Activated CD8-positive, alpha-beta T cell treated with anti-CD3 and anti-CD28 coated beads for 36 hours (primary cell): ENCODE data around the gene FSHR. TPM values are rescaled to one million over a fixed set of nuclear protein-coding genes. Genes with fewer than 3 reads are reported as not detected.

Experiments
- ATAC-seq: fragments of 200-7000 bp; cut with Tn5 transposase; one replicate; pipeline ENCODE4 v1.10.0; 2021; ENCODE audit warnings: mild to moderate bottlenecking, moderate library complexity
- CTCF ChIA-PET: fragments of 350-600 bp; sonication (Branson Sonifier 250); formaldehyde crosslinking; loops from one replicate; lab custom pipeline; 2021; ENCODE audit warnings: antibody characterized with exemption; lab: Charles Lee
- POLR2A ChIA-PET: fragments of 350-600 bp; sonication (Branson Sonifier 250); formaldehyde crosslinking; loops from one replicate; lab custom pipeline; 2021; ENCODE audit warnings: antibody characterized with exemption; lab: Charles Lee
- DNase-seq: peaks from one replicate; pipeline ENCODE4 v3.0.0-alpha.2; 2020
- H3K27ac Mint-ChIP-seq: one replicate; pipeline ENCODE4 v1.8.0; 2021; ENCODE audit warnings: mild to moderate bottlenecking, mixed read lengths
- H3K27me3 Mint-ChIP-seq: one replicate; pipeline ENCODE4 v1.8.0; 2021; ENCODE audit warnings: mixed read lengths
- H3K36me3 Mint-ChIP-seq: one replicate; pipeline ENCODE4 v1.8.0; 2021; ENCODE audit warnings: low read depth, mixed read lengths
- H3K4me1 Mint-ChIP-seq: one replicate; pipeline ENCODE4 v1.8.0; 2021; ENCODE audit warnings: low read depth, mixed read lengths
- H3K4me3 Mint-ChIP-seq: one replicate; pipeline ENCODE4 v1.8.0; 2021; ENCODE audit warnings: mild to moderate bottlenecking, moderate library complexity, mixed read lengths
- H3K9me3 Mint-ChIP-seq: one replicate; pipeline ENCODE4 v1.8.0; 2021; ENCODE audit warnings: mixed read lengths
- intact Hi-C: fragments of 100-400 bp; cut with micrococcal nuclease; formaldehyde crosslinking; loops from one replicate; pipeline ENCODE4 v1.10.0; 2022
- total RNA-seq, 2 experiments: library from RNA; stranded (reverse); gene quantifications; one replicate each; pipeline ENCODE4 v1.2.3, GENCODE V29; 2021
- TF ChIP-seq, protein P1 (sequence below): fragments of 200-600 bp; IDR thresholded peaks from one replicate; pipeline ENCODE4 v1.8.0; 2022; ENCODE audit warnings: antibody characterized with exemption, mild to moderate bottlenecking

The FSHR gene
- total RNA-seq, 2 experiments from 2014 or later = not detected

DNA sequence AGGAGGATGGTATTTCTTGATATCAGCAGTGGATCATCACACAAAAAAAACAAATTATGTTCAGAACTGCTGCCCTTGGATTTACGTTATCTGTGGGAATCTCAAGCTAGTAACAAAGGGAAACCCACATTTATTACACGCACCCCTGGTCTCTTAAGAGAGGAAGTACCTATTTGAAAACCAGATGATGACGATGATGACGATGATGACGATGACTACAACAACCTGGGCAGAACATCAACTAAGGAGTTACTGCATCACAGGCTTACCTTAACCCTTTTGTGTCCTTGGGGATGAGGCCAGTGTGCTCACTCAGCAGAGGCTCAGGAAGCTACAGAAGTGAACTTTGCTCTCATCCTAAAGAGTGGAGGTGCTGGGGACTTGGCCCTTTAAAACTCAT, 169.4 kb downstream of the FSHR start:
- CTCF ChIA-PET = no interaction called here
- Mint-ChIP-seq H3K9me3 (no peaks in the 10 kb centered on the region), H3K4me1 (no peaks in the 10 kb centered on the region), H3K4me3 (no peak overlapping the region), H3K36me3 (no peaks in the 10 kb centered on the region), H3K27ac (no peak overlapping the region), H3K27me3 (peaks cover 3% of the 10 kb centered on the region)
- POLR2A ChIA-PET = no interaction called here
- ATAC-seq = no peak
- no peak for DNase-seq
- TF ChIP-seq, protein P1, sequence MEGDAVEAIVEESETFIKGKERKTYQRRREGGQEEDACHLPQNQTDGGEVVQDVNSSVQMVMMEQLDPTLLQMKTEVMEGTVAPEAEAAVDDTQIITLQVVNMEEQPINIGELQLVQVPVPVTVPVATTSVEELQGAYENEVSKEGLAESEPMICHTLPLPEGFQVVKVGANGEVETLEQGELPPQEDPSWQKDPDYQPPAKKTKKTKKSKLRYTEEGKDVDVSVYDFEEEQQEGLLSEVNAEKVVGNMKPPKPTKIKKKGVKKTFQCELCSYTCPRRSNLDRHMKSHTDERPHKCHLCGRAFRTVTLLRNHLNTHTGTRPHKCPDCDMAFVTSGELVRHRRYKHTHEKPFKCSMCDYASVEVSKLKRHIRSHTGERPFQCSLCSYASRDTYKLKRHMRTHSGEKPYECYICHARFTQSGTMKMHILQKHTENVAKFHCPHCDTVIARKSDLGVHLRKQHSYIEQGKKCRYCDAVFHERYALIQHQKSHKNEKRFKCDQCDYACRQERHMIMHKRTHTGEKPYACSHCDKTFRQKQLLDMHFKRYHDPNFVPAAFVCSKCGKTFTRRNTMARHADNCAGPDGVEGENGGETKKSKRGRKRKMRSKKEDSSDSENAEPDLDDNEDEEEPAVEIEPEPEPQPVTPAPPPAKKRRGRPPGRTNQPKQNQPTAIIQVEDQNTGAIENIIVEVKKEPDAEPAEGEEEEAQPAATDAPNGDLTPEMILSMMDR = no peak
- intact Hi-C loops = no loop called here

DNA sequence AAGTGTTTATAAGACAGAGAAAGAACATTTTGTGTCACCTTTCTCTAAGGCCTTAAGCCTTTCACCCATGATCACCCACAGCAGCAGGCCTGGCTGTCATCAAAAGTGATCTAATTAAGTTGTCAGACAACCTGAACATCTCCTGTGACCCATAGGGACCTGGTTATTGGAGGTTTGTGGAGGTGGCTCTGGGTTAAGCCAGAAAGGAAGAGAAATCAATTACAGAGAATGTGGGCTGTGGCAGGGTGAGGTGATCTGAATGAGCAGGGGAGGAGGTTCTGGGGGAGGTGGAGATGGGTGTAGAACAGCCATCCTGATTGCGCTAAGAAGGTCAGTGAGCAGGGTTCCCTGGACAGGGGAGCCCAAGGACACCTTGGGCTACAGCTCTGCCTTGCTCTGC, 170.8 kb downstream of the FSHR start:
- ATAC-seq (no peak), DNase-seq (no peak)
- no peaks in the 10 kb centered on the region for H3K36me3 Mint-ChIP-seq
- ChIA-PET POLR2A (no interaction called here), CTCF (no interaction called here)
- H3K9me3 Mint-ChIP-seq = no peaks in the 10 kb centered on the region
- TF ChIP-seq, protein P1 = no peak
- peaks cover 3% of the 10 kb centered on the region for H3K27me3 Mint-ChIP-seq
- no peaks in the 10 kb centered on the region for H3K4me1 Mint-ChIP-seq
- no peak overlapping the region for H3K27ac Mint-ChIP-seq
- intact Hi-C loops = no loop called here
- H3K4me3 Mint-ChIP-seq = no peak overlapping the region

DNA sequence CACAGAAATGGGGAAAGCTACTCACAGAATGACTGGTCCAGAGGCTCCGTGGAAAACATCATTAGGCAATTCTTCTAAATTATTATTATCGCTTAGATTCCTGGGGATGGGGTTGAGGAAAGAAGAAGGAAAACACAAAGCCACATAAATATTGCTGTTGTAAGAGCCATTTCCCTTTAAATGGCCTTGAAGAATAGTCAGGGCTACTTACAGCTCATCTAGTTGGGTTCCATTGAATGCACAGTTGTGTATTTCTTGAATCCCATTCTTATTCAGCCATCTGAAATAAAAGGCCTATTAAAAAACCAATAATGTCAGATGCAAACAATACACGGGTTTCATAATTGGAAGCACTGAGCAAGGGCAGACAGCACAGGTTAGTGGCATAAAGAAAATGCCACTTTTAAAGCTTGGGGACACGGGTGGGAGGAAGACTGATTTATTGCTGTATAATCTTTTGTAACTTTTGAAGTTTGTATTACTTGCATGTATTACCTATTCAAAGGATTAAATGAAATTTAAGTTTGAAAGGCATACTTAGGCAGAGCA, 171.4 kb downstream of the FSHR start:
- H3K27ac Mint-ChIP-seq = no peak overlapping the region
- DNase-seq (no peak), ATAC-seq (no peak)
- peaks cover 3% of the 10 kb centered on the region for H3K27me3 Mint-ChIP-seq
- H3K4me1 Mint-ChIP-seq = no peaks in the 10 kb centered on the region
- H3K4me3 Mint-ChIP-seq = no peak overlapping the region
- H3K36me3 Mint-ChIP-seq = no peaks in the 10 kb centered on the region
- intact Hi-C loops = no loop called here
- no peaks in the 10 kb centered on the region for H3K9me3 Mint-ChIP-seq
- ChIA-PET POLR2A (no interaction called here), CTCF (no interaction called here)
- TF ChIP-seq, protein P1 = no peak

DNA sequence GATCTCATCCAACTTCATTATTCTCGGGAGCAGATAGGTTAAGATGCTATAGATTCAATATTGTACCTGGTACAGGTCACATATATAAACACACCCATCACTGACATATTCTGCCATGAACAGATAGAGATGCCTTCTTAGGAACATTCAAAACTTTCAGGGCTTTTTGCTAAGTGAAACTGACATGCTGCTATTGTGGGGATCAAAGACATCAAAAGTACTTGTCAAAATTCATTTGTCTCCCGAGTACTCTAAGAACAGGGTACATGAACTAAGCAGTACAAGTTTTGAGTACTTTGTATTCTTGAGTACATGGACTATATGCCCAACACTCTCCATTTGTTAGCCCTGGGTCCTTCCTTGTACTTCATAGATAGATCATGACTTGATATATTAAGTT, 173.5 kb downstream of the FSHR start:
- Mint-ChIP-seq H3K9me3 (no peaks in the 10 kb centered on the region), H3K27ac (no peak overlapping the region), H3K36me3 (no peaks in the 10 kb centered on the region), H3K4me1 (no peaks in the 10 kb centered on the region), H3K4me3 (no peak overlapping the region), H3K27me3 (peaks cover 3% of the 10 kb centered on the region)
- intact Hi-C loops = no loop called here
- ATAC-seq (no peak), DNase-seq (no peak)
- ChIA-PET POLR2A (no interaction called here), CTCF (no interaction called here)
- TF ChIP-seq, protein P1 = no peak

DNA sequence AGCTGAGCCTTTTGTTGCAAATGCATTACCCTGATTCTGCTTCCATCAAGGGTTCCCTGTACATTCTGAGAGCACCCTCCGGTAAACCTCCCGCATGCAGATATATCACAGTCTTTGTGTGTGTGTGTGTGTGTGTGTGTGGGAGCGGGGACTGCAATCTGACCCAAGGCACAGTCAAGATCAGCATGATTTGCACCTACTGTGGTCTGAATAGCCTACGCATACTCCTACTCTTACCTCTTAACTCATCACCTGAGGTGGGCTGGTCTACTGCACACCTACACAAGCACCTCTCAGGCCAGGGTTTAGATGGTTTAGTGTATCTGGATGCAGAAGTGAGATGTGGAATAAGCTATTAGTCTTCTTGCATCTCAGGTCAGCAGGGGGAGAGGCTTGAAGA, 174.6 kb downstream of the FSHR start:
- H3K27me3 Mint-ChIP-seq = peaks cover 3% of the 10 kb centered on the region
- intact Hi-C loops = no loop called here
- DNase-seq = no peak
- TF ChIP-seq, protein P1 = no peak
- CTCF ChIA-PET = no interaction called here
- H3K9me3 Mint-ChIP-seq = no peaks in the 10 kb centered on the region
- no peak overlapping the region for H3K4me3 Mint-ChIP-seq
- POLR2A ChIA-PET = no interaction called here
- H3K36me3 Mint-ChIP-seq = no peaks in the 10 kb centered on the region
- H3K4me1 Mint-ChIP-seq = no peaks in the 10 kb centered on the region
- no peak for ATAC-seq
- H3K27ac Mint-ChIP-seq = no peak overlapping the region
